Panc1 (cell line): ENCODE measurements around the gene TMEM212. TPM values are rescaled to one million over a fixed set of nuclear protein-coding genes. Genes with fewer than 3 reads are reported as not detected.

Experiments
- ATAC-seq: fragments of 200-7000 bp; cut with Tn5 transposase; 2 replicates; pipeline ENCODE4 v1.9.1; 2020; ENCODE audit warnings: mild to moderate bottlenecking, moderate library complexity
- BruUV-seq: library from RNA; stranded (reverse); fragments of 400-500 nt; replicated peaks from 2 replicates; lab custom pipeline; 2021; lab: Mats Ljungman, UMichigan
- CTCF ChIA-PET: fragments of 300-600 bp; sonication (Branson Sonifier 250); formaldehyde crosslinking; loops from one replicate; lab custom pipeline; 2022; ENCODE audit warnings: antibody characterized with exemption; lab: Charles Lee
- POLR2A ChIA-PET: fragments of 300-600 bp; sonication (Branson Sonifier 250); formaldehyde crosslinking; loops from one replicate; lab custom pipeline; 2022; ENCODE audit warnings: antibody characterized with exemption; lab: Charles Lee
- DNase-seq: peaks from one replicate; pipeline ENCODE4 v3.0.0-alpha.2; 2010; ENCODE audit warnings: low read depth, low spot score
- H3K27ac ChIP-seq: 2 replicates; pipeline ENCODE4 v1.5.1; 2011; ENCODE audit warnings: mild to moderate bottlenecking, low read length, inconsistent platforms
- H3K27me3 ChIP-seq: fragments of 200-500 bp; sonication (Bioruptor generic); 2 replicates; pipeline ENCODE4 v1.6.0; 2014; ENCODE audit warnings: low read length, inconsistent platforms; ENCODE audit not compliant: control insufficient read depth, insufficient read depth
- H3K36me3 ChIP-seq: fragments of 200-500 bp; sonication (Bioruptor generic); 2 replicates; pipeline ENCODE4 v1.5.1; 2014; ENCODE audit warnings: inconsistent platforms, mild to moderate bottlenecking, low read length, moderate library complexity; ENCODE audit not compliant: control insufficient read depth, insufficient read depth
- H3K4me1 ChIP-seq: 2 replicates; pipeline ENCODE4 v1.5.1; 2011; ENCODE audit warnings: inconsistent platforms, mild to moderate bottlenecking, low read length, moderate library complexity; ENCODE audit not compliant: control insufficient read depth, insufficient read depth
- H3K4me3 ChIP-seq, 2 experiments: 2 replicates each; pipeline ENCODE4 v1.5.1; 2011 to 2012; ENCODE audit warnings: low read depth in 2 of 2, low read length in 2 of 2, mild to moderate bottlenecking in 2 of 2, inconsistent platforms in 1 of 2, moderate library complexity in 1 of 2
- H3K9me3 ChIP-seq: fragments of 200-500 bp; sonication (Bioruptor generic); 2 replicates; pipeline ENCODE4 v1.5.1; 2014; ENCODE audit warnings: low read depth, mild to moderate bottlenecking, inconsistent platforms, low read length, moderate library complexity; ENCODE audit not compliant: control insufficient read depth, insufficient read depth
- POLR2AphosphoS5 ChIP-seq: IDR thresholded peaks from 2 replicates; pipeline ENCODE4 v1.6.1; 2012; ENCODE audit warnings: mild to moderate bottlenecking, low read depth, low read length, moderate library complexity
- SIN3A ChIP-seq: IDR thresholded peaks from 2 replicates; pipeline ENCODE4 v1.6.1; 2012; ENCODE audit warnings: low read depth, mild to moderate bottlenecking, low read length, moderate library complexity, borderline replicate concordance; ENCODE audit not compliant: insufficient read depth
- TCF7L2 ChIP-seq: IDR thresholded peaks from 2 replicates; pipeline ENCODE4 v1.6.1; 2011; ENCODE audit warnings: mild to moderate bottlenecking, low read depth, low read length, inconsistent platforms
- in situ Hi-C: cut with HindIII; loops from 2 replicates; pipeline ENCODE4 v1.10.0; 2016; ENCODE audit warnings: low sequenced_read_pairs, low pct_unique_long_range_greater_than_20kb
- intact Hi-C: fragments of 100-400 bp; cut with micrococcal nuclease; formaldehyde crosslinking; loops from one replicate; pipeline ENCODE4 v1.10.0; 2022; ENCODE audit not compliant: unreplicated experiment
- total RNA-seq: library from RNA; stranded (reverse); gene quantifications from one replicate; pipeline ENCODE4 v1.2.1, GENCODE V29; 2021; ENCODE audit not compliant: unreplicated experiment
- TF ChIP-seq, protein P1 (sequence below), 2 experiments: IDR thresholded peaks; 2 replicates each; pipeline ENCODE4 v1.6.1; 2011 to 2012; ENCODE audit warnings: low read depth in 2 of 2, control low read depth in 1 of 2, low read length in 1 of 2, mild to moderate bottlenecking in 1 of 2, moderate library complexity in 1 of 2; ENCODE audit not compliant: insufficient read depth in 1 of 2
- TF ChIP-seq, protein P2 (sequence below): fragments of 450-650 bp; IDR thresholded peaks from 2 replicates; pipeline ENCODE4 v1.5.1; 2017; ENCODE audit warnings: mild to moderate bottlenecking

TMEM212 gene
- total RNA-seq, 1 experiment from 2014 or later: not detected

DNA sequence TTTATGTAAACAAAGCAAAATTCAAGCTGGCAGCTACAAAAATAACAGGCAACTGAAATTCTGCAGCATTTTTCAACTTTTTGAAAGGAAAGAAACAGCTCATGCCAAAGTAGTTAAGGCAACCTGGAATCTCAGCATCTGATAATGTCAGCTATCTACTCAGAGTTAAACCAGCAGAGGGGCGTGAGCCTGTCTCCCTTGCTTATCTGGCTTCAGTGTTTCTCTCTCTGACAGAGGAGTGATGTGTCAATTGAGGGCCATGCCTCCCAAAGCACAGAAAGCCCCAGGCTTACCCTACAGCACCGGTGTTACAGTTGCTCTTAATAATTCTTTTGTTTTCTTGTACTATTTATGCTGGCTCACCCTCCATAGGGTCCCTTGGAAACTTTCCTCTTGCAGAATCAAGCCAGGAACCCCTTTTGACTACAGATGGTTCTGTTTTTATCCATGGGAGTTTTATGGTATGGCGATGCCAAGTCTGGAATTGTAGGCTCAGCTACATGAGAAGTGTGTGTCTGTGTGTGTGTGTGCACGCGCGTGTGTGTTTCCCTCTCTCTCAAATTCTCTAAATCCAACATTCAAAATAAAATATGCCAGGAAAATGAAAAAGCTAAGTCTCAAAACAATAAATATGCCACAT lies 7.3 kb downstream of the TMEM212 start:
- ChIA-PET POLR2A (no interaction called here), CTCF (no interaction called here)
- Histone ChIP-seq H3K36me3 (no peaks in the 10 kb centered on the region), H3K4me3 (no peak overlapping the region), H3K27me3 (no peaks in the 10 kb centered on the region), H3K4me1 (no peaks in the 10 kb centered on the region), H3K27ac (no peak overlapping the region), H3K9me3 (peaks cover 27% of the 10 kb centered on the region)
- in situ Hi-C loops: no loop called here
- DNase-seq (no peak), ATAC-seq (no peak)
- intact Hi-C loops: no loop called here
- TF ChIP-seq, protein P1, sequence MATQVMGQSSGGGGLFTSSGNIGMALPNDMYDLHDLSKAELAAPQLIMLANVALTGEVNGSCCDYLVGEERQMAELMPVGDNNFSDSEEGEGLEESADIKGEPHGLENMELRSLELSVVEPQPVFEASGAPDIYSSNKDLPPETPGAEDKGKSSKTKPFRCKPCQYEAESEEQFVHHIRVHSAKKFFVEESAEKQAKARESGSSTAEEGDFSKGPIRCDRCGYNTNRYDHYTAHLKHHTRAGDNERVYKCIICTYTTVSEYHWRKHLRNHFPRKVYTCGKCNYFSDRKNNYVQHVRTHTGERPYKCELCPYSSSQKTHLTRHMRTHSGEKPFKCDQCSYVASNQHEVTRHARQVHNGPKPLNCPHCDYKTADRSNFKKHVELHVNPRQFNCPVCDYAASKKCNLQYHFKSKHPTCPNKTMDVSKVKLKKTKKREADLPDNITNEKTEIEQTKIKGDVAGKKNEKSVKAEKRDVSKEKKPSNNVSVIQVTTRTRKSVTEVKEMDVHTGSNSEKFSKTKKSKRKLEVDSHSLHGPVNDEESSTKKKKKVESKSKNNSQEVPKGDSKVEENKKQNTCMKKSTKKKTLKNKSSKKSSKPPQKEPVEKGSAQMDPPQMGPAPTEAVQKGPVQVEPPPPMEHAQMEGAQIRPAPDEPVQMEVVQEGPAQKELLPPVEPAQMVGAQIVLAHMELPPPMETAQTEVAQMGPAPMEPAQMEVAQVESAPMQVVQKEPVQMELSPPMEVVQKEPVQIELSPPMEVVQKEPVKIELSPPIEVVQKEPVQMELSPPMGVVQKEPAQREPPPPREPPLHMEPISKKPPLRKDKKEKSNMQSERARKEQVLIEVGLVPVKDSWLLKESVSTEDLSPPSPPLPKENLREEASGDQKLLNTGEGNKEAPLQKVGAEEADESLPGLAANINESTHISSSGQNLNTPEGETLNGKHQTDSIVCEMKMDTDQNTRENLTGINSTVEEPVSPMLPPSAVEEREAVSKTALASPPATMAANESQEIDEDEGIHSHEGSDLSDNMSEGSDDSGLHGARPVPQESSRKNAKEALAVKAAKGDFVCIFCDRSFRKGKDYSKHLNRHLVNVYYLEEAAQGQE (IDR thresholded peaks at IDR 0.05; ENCODE audit: insufficient read depth in 1 of 2, low read depth in 2 of 2, low read length in 1 of 2): no peak
- TF ChIP-seq POLR2AphosphoS5 (no peak), SIN3A (no peak), TCF7L2 (no peak)
- TF ChIP-seq, protein P2, sequence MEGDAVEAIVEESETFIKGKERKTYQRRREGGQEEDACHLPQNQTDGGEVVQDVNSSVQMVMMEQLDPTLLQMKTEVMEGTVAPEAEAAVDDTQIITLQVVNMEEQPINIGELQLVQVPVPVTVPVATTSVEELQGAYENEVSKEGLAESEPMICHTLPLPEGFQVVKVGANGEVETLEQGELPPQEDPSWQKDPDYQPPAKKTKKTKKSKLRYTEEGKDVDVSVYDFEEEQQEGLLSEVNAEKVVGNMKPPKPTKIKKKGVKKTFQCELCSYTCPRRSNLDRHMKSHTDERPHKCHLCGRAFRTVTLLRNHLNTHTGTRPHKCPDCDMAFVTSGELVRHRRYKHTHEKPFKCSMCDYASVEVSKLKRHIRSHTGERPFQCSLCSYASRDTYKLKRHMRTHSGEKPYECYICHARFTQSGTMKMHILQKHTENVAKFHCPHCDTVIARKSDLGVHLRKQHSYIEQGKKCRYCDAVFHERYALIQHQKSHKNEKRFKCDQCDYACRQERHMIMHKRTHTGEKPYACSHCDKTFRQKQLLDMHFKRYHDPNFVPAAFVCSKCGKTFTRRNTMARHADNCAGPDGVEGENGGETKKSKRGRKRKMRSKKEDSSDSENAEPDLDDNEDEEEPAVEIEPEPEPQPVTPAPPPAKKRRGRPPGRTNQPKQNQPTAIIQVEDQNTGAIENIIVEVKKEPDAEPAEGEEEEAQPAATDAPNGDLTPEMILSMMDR: no peak
- BruUV-seq: no TSS peak

DNA sequence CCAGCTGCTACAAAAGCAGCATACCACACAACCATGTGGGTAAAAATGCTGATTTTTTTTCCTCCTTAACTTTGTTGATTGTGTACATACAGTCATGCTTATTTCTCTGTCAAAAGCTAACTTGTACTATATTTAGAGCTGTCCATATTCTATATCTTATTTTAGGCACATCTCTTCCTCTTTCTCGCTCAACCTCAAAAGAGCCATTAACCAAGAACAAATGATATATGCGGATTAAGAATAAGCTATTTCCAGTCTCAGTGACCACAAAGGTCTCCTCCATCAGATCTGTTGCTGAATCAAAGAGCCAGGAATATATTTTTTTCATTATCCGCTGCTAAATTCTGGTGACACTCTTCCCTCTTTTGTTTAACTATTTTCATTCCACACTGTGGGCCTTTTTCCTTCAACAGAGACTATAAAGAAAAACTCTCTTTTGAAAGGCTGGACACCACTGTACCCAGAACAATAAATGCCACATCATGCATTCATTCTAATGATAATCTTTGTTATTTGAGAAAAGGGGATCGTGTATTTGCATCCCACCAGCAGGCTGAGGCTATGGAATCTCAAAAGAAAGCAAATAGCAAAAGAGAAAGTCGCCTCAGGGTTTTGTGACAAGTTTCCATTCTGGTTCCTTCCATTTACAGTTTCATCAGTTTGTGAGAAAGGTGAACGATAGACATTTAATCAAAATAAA lies 8.0 kb downstream of the TMEM212 start:
- in situ Hi-C loops: no loop called here
- ChIA-PET CTCF (no interaction called here), POLR2A (no interaction called here)
- H3K4me3 ChIP-seq: no peak overlapping the region
- H3K27ac ChIP-seq: no peak overlapping the region
- H3K36me3 ChIP-seq: no peaks in the 10 kb centered on the region
- TF ChIP-seq SIN3A (no peak), TCF7L2 (no peak), POLR2AphosphoS5 (no peak)
- TF ChIP-seq, protein P2: no peak
- TF ChIP-seq, protein P1 (IDR thresholded peaks at IDR 0.05; ENCODE audit: insufficient read depth in 1 of 2, low read depth in 2 of 2, low read length in 1 of 2): no peak
- DNase-seq (no peak), ATAC-seq (no peak)
- no peaks in the 10 kb centered on the region for H3K4me1 ChIP-seq
- H3K27me3 ChIP-seq: no peaks in the 10 kb centered on the region
- intact Hi-C loops: no loop called here
- no TSS peak for BruUV-seq
- H3K9me3 ChIP-seq: peaks cover 28% of the 10 kb centered on the region
